NCI-H187 treated with DMSO at 0.1 percent for 48 hours (cell line): Measurements from ENCODE around the gene BTBD2.

ENCODE experiments used
- DNase-seq: peaks from one replicate; lab custom pipeline; 2025; lab: John Stamatoyannopoulos, UW

BTBD2 gene

DNA sequence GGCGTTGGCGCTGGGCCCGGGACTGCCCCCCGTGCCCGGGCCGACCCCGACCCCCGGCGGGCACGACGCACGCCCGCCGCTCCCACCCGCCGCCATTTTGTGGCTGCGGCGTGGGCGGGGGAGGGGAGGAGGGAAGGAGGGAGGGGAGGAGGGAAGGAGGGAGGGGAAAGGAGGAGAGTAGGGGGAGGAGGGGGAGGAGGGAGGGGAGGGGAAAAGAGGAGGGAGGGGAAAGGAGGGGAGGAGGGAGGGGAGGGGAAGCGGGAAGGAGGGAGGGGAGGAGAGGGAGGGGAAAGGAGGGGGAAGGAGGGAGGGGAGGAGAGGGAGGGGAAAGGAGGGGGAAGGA is at the start of gene BTBD2:
Gene BTBD2, minus strand, starts transcription at position 107 of the 343 bp plus-strand sequence. Its CDS starts 11 bp downstream, at position 96.
- peak; percentile 52 for DNase-seq

- no peak for DNase-seq
Measured at GRCh38 chr19:2064788-2065524, 49.4 kb upstream of the BTBD2 start.

GRCh38 chr19:2064395-2064787 is 48.9 kb upstream of the BTBD2 start:
- no peak for DNase-seq

DNA sequence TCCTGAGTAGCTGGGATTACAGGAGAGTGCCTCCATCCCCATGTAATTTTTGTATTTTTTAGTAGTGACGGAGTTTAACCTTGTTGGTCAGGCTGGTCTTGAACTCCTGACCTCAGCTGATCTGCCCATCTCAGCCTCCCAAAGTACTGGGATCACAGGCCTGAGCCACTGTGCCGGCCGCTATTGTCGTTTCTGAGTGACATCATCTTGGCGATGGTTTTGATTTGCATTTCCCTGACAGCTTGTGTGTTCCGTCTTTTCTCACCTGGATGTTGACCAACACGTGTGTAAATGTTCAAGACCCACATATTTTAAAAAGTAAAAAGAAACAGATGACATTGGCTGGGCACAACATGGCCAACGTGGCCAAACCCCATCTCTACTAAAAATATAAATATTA is 48.3 kb upstream of the BTBD2 start:
- DNase-seq: no peak

DNA sequence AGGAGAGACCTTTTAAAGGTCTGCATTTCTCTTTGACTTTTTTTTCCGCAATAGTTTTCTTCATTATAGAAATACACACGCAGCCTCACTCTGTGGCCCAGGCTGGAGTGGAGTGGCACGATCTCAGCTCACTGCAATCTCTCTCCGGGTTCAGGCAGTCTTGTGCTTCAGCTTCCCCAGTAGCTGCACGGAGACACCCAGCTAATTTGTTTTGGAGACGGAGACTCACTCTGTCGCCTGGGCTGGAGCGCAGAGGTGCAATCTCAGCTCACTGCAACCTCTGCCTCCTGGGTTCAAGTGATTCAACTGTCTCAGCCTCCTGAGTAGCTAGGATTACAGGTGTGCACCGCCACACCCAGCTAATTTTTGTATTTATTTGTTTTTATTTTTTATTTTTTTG is 47.3 kb upstream of the BTBD2 start:
- DNase-seq: no peak

DNA sequence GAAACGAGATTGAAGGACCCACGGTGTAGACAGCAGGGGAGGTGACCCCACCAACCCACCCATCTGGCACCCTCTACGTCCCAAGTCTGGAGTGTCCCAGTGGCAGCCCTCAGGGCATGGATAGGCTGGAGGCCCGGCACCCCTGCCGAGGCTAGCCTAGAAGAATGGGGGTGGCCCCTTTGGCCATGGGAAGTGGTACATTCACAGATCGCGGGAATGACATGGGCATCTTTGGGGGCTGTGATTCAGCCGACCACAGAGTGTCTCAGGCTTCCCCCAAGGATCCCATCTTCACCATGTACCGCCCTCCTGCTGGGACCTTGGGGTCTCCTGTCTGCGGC is 46.8 kb upstream of the BTBD2 start:
- no peak for DNase-seq

- peak; percentile 97 for DNase-seq
Measured at GRCh38 chr19:2061495-2062388, 46.2 kb upstream of the BTBD2 start.

- DNase-seq: no peak
Measured at GRCh38 chr19:2060884-2061494, 45.5 kb upstream of the BTBD2 start.

- no peak for DNase-seq
Measured at GRCh38 chr19:2059422-2060201, 44.1 kb upstream of the BTBD2 start.

- no peak for DNase-seq
Measured at GRCh38 chr19:2058570-2059421, 43.3 kb upstream of the BTBD2 start.

GRCh38 chr19:2057484-2058469 is 42.3 kb upstream of the BTBD2 start:
- no peak for DNase-seq

DNA sequence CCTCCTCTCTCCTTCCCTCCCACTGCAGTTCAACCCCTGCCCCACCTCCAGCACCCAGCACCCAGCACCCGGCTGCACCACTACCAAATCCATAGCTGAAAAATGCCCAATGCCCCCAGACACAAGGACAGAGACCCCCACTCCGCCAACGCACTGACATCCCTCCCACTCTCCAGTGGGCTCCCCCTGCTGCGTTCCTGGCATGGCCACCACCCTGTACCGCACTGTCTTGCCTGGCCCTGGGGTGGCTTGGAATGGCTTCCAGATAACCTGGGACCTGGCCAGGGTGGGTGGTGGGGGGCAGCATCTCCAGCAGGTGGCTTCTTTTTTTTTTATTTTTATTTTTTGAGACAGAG is 41.3 kb upstream of the BTBD2 start:
- DNase-seq: no peak

GRCh38 chr19:2055931-2056836 is 40.7 kb upstream of the BTBD2 start:
- no peak for DNase-seq

- DNase-seq: no peak
Measured at GRCh38 chr19:2054763-2055162, 39.2 kb upstream of the BTBD2 start.

DNA sequence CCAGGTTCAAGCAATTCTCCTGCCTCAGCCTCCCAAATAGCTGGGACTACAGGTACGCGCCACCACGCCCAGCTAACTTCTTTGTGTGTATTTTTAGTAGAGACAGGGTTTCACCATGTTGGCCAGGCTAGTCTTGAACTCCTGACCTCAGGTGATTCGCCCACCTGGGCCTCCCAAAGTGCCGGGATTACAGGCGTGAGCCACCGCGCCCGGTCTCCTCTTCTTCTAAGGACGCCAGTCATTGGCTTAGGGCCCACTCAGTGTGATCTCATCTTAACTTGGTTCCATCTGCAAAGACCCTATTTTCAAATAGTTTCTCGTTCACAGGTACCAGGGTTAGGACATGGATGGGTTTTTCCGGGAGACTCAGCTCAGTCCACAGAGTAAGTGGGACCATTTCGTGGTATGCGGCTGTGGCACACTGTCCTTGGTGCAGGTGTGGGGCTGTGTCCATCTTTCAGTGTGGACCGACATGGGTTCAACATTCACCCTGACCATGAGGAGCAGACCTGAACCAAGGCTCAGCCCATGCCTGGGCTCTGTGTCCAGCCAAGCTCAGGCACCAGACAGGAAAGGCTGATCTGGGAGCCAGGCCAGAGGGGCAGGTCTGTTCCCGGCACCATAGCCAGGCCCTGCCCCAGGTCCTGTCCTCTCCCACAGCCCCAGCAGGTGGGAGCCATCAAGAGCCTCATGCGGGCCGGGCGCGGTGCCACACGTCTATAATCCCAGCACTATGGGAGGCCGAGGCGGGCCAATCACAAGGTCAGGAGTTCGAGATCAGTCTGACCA is 38.3 kb upstream of the BTBD2 start:
- no peak for DNase-seq

- no peak for DNase-seq
Measured at GRCh38 chr19:2051773-2052704, 36.5 kb upstream of the BTBD2 start.
